HepG2 (cell line): ENCODE results near the gene C12orf43.

ENCODE experiments used
- FOXP1 ChIP-seq, 2 experiments: fragments of 450-650 bp in 1 of 2; IDR thresholded peaks; 2 replicates each; pipeline ENCODE4 v1.6.1; 2017 to 2018; ENCODE audit warnings: antibody characterized with exemption in 1 of 2
- KAT7 ChIP-seq: IDR thresholded peaks from 2 replicates; pipeline ENCODE4 v1.6.1; 2018; ENCODE audit warnings: borderline replicate concordance, missing compliant biosample characterization
- KDM4B ChIP-seq: sonication (generic); formaldehyde crosslinking; IDR thresholded peaks from 2 replicates; pipeline ENCODE4 v1.4.0; 2020; ENCODE audit warnings: missing genetic modification reagents
- MXI1 ChIP-seq: IDR thresholded peaks from 3 replicates; pipeline ENCODE4 v1.6.1; 2012; ENCODE audit warnings: low read depth, low read length, inconsistent platforms, borderline replicate concordance
- RAD21 ChIP-seq: fragments of 450-650 bp; formaldehyde crosslinking; IDR thresholded peaks from 2 replicates; pipeline ENCODE4 v1.5.0; 2020; ENCODE audit warnings: mild to moderate bottlenecking
- RFX3 ChIP-seq: IDR thresholded peaks from 2 replicates; pipeline ENCODE4 v1.6.1; 2016; ENCODE audit warnings: missing biosample characterization, missing genetic modification reagents
- RFX5 ChIP-seq: IDR thresholded peaks from 2 replicates; pipeline ENCODE4 v1.6.1; 2011; ENCODE audit warnings: low read depth, low read length, improper control_type of control experiment
- SP1 ChIP-seq, 2 experiments: fragments of 450-650 bp in 1 of 2; sonication (generic) in 1 of 2; formaldehyde crosslinking in 1 of 2; IDR thresholded peaks; 2 replicates each; pipeline versions ENCODE4 v1.4.0 to v1.6.1; 2016 to 2020; ENCODE audit warnings: missing genetic modification reagents in 1 of 2
- TARDBP ChIP-seq: sonication (generic); formaldehyde crosslinking; IDR thresholded peaks from 2 replicates; pipeline ENCODE4 v1.8.0; 2022; ENCODE audit warnings: mild to moderate bottlenecking, missing genetic modification reagents
- ZNF264 ChIP-seq: sonication (generic); formaldehyde crosslinking; IDR thresholded peaks from 2 replicates; pipeline ENCODE4 v1.4.0; 2020; ENCODE audit warnings: missing genetic modification reagents
- TF ChIP-seq, protein P1 (sequence below): sonication (generic); formaldehyde crosslinking; IDR thresholded peaks from 2 replicates; pipeline ENCODE4 v1.4.0; 2020; ENCODE audit warnings: missing genetic modification reagents
- TF ChIP-seq, protein P2 (sequence below), 2 experiments: IDR thresholded peaks; 2 replicates each; pipeline ENCODE4 v1.6.1; 2011 to 2012; ENCODE audit warnings: low read length in 2 of 2, borderline replicate concordance in 1 of 2, low read depth in 1 of 2, mild to moderate bottlenecking in 1 of 2, moderate library complexity in 1 of 2

DNA sequence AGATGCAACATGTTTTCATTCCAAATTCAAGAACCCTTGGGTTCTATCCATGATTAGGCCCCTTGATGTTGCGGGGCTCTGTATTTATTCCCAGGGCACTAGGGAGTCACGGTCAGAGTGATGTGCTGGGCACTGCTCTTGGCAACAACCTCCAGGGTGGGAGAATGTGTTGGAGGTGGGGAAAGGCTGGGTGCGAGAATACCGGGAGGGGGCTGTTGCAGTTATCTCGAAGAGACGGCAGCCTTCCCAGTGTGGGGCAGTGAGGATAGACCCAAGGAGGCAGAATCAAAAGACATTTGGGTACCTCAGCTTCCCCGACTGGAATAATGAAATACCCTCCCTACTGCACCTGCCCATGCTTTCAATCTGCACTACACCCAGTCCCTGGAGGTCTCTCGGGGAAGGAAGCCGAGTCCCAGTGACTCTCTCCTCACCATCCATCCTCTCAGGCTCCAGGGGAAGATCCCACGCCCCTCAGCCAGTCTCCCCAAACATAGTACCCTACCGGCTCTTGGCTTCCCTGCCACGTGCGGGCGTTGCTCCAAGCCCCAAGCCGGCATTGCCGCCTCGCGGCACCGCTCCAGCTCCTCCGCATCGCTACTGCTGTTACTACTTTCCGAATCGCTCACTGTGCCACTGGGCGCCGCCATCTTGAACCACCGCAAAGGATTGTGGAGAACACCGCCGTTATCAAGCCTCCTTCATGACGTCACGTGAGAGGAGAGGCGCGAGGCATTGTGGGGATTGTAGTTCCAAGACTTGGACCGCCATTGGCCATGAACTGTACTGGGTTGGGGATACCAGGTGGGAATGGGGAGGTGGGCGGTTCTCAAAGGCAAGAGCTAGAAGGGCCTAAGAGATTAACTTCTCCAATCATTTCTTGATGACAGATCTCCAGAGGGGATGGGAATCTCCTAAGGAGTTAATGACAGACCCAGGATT, at the start of gene C12orf43:
- no peak; the same call in 1 of the 2 replicates for TF ChIP-seq RAD21 (CRISPR knock-in tag)
- no peak for TF ChIP-seq SP1 (IDR thresholded peaks at IDR 0.05)
- no peak for TF ChIP-seq SP1 (CRISPR knock-in tag; IDR thresholded peaks at IDR 0.05)
- no peak for TF ChIP-seq TARDBP (CRISPR knock-in tag)
- TF ChIP-seq MXI1: peak; percentile 84; the same call in 1 of the 3 replicates
- TF ChIP-seq, protein P1, sequence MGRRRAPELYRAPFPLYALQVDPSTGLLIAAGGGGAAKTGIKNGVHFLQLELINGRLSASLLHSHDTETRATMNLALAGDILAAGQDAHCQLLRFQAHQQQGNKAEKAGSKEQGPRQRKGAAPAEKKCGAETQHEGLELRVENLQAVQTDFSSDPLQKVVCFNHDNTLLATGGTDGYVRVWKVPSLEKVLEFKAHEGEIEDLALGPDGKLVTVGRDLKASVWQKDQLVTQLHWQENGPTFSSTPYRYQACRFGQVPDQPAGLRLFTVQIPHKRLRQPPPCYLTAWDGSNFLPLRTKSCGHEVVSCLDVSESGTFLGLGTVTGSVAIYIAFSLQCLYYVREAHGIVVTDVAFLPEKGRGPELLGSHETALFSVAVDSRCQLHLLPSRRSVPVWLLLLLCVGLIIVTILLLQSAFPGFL (CRISPR knock-in tag): no peak
- no peak for TF ChIP-seq FOXP1 (IDR thresholded peaks at IDR 0.05)
- no peak for TF ChIP-seq FOXP1 (CRISPR knock-in tag; IDR thresholded peaks at IDR 0.05)
- TF ChIP-seq KDM4B (CRISPR knock-in tag): no peak; the same call in 1 of the 2 replicates
- TF ChIP-seq ZNF264: no peak
- peak; percentile 94 for TF ChIP-seq KAT7
- TF ChIP-seq, protein P2, sequence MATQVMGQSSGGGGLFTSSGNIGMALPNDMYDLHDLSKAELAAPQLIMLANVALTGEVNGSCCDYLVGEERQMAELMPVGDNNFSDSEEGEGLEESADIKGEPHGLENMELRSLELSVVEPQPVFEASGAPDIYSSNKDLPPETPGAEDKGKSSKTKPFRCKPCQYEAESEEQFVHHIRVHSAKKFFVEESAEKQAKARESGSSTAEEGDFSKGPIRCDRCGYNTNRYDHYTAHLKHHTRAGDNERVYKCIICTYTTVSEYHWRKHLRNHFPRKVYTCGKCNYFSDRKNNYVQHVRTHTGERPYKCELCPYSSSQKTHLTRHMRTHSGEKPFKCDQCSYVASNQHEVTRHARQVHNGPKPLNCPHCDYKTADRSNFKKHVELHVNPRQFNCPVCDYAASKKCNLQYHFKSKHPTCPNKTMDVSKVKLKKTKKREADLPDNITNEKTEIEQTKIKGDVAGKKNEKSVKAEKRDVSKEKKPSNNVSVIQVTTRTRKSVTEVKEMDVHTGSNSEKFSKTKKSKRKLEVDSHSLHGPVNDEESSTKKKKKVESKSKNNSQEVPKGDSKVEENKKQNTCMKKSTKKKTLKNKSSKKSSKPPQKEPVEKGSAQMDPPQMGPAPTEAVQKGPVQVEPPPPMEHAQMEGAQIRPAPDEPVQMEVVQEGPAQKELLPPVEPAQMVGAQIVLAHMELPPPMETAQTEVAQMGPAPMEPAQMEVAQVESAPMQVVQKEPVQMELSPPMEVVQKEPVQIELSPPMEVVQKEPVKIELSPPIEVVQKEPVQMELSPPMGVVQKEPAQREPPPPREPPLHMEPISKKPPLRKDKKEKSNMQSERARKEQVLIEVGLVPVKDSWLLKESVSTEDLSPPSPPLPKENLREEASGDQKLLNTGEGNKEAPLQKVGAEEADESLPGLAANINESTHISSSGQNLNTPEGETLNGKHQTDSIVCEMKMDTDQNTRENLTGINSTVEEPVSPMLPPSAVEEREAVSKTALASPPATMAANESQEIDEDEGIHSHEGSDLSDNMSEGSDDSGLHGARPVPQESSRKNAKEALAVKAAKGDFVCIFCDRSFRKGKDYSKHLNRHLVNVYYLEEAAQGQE (IDR thresholded peaks at IDR 0.05; ENCODE audit: borderline replicate concordance in 1 of 2, low read depth in 1 of 2, low read length in 2 of 2): no peak
- no peak for TF ChIP-seq RFX3
- peak; percentile 75; the same call in 1 of the 2 replicates for TF ChIP-seq RFX5
